Naive thymus-derived CD8-positive, alpha-beta T cell (primary cell): Measurements from ENCODE around the gene LRRC8B. TPM values are rescaled to one million over a fixed set of nuclear protein-coding genes. Genes with fewer than 3 reads are reported as not detected.

Source experiments
- ATAC-seq, 2 donors: fragments of 150-1000 bp; cut with Tn5 transposase in 1 of 2; sonication (Bioruptor Pico), chemical (Tn5 transposase) in 1 of 2; 1 replicate in 1 of 2; 2 replicates in 1 of 2; pipeline ENCODE4 v1.10.0; 2021; ENCODE audit warnings: mild to moderate bottlenecking in 2 of 2, moderate library complexity in 2 of 2
- POLR2A ChIA-PET: fragments of 350-600 bp; sonication (Branson Sonifier 250); formaldehyde crosslinking; loops from one replicate; lab custom pipeline; 2021; ENCODE audit warnings: antibody characterized with exemption; lab: Charles Lee
- DNase-seq, 10 donors: peaks; one replicate each; pipeline versions ENCODE4 v3.0.0 to v3.0.0-alpha.2; 2020 to 2022
- H3K27ac Mint-ChIP-seq, 10 donors: one replicate each; pipeline ENCODE4 v1.8.0; 2020 to 2022; ENCODE audit warnings: mild to moderate bottlenecking in 10 of 10, mixed read lengths in 10 of 10, moderate library complexity in 4 of 10, inconsistent platforms in 1 of 10
- H3K27me3 Mint-ChIP-seq, 5 donors: one replicate each; pipeline ENCODE4 v1.8.0; 2021 to 2022; ENCODE audit warnings: mixed read lengths in 5 of 5
- H3K36me3 Mint-ChIP-seq, 3 donors: one replicate each; pipeline ENCODE4 v1.8.0; 2020 to 2022; ENCODE audit warnings: mixed read lengths in 3 of 3, mild to moderate bottlenecking in 2 of 3, inconsistent platforms in 1 of 3
- H3K4me1 Mint-ChIP-seq, 4 donors: one replicate each; pipeline ENCODE4 v1.8.0; 2021 to 2022; ENCODE audit warnings: mixed read lengths in 4 of 4
- H3K4me3 Mint-ChIP-seq, 10 donors: one replicate each; pipeline ENCODE4 v1.8.0; 2020 to 2022; ENCODE audit warnings: mild to moderate bottlenecking in 10 of 10, mixed read lengths in 10 of 10, moderate library complexity in 6 of 10, inconsistent platforms in 1 of 10
- H3K9me3 Mint-ChIP-seq, 9 donors: one replicate each; pipeline ENCODE4 v1.8.0; 2020 to 2022; ENCODE audit warnings: mixed read lengths in 9 of 9, mild to moderate bottlenecking in 3 of 9, inconsistent platforms in 1 of 9, moderate library complexity in 1 of 9
- polyA plus RNA-seq, 3 donors: library from polyadenylated mRNA; unstranded; fragments of 300-500 nt; fragmentation: Illumina TruSeq; gene quantifications; one replicate each; pipeline ENCODE4 v1.2.3, GENCODE V29; 2021
- total RNA-seq, 8 experiments: library from RNA in 2 of 8; stranded (reverse) in 2 of 8; gene quantifications; one replicate each; pipeline ENCODE4 v1.2.3 and lab custom pipeline; 2021 to 2026

The LRRC8B gene
- total and polyA plus RNA-seq, 5 experiments from 2014 or later, result 8.5 to 16.1 (median 13.6) TPM

DNA sequence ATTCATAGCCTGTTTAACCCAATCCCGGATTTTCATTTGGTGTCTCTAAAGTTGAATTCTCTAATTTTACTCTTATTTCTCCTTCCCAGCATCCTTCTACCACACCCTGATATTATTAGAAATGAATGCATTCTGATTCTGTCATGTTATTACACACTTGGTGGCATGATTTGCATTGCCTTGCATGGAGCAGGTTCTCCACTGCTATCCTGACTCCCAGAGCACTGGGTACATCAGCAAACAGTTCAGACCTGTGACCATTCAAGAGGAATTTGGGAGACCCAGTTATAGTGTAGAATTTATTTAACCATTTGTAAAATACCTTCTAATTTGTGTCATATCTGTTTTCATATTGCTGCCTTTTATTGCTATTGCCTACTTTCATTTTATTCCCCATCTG, 2.6 kb downstream of the LRRC8B start:
- peaks cover 0 to 1% (median 0%) of the 10 kb centered on the region in 9 donors for H3K9me3 Mint-ChIP-seq
- H3K27ac Mint-ChIP-seq, result no peak overlapping the region
- peaks cover 20 to 33% (median 28%) of the 10 kb centered on the region in 4 donors for H3K4me1 Mint-ChIP-seq
- H3K4me3 Mint-ChIP-seq, result no peak overlapping the region
- ATAC-seq (no peak), DNase-seq (no peak)
- H3K36me3 Mint-ChIP-seq, result peaks cover 0 to 8% (median 7%) of the 10 kb centered on the region in 3 donors
- no peaks in the 10 kb centered on the region for H3K27me3 Mint-ChIP-seq
- POLR2A ChIA-PET, result no interaction called here

DNA sequence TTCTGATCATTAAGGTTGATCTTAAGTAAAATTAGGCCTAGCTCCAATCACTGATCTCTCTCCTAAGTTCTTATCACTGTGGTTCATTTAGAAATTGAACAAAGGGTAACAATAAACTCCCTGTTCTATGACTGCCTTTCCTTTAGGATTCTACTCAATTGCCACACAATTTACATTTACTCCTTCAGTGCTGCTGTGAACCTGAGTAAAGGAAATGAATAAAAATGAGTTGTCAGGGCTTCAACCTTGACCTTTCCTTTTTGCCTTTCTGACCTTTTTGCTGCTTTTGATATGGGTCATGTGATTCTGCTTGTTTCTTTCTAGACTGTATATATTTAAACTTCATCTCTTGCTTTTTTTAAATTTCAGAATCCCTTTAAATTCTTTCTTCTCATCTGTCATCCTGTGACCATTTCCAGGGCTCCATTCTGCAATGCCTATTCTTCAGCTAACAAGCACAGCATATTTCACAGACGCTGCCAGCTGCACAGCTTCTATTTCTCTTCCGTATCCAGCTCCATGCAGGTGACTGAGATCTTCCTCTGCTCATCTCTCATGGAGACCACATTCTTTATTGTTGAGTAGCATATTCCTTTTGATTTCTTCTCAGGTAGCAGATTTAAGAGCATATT, 3.2 kb downstream of the LRRC8B start:
- peaks cover 24 to 39% (median 33%) of the 10 kb centered on the region in 4 donors for H3K4me1 Mint-ChIP-seq
- H3K27me3 Mint-ChIP-seq, result no peaks in the 10 kb centered on the region
- DNase-seq (no peak), ATAC-seq (no peak)
- no peak overlapping the region for H3K4me3 Mint-ChIP-seq
- H3K36me3 Mint-ChIP-seq, result peaks cover 0 to 12% (median 7%) of the 10 kb centered on the region in 3 donors
- H3K9me3 Mint-ChIP-seq, result no peaks in the 10 kb centered on the region
- POLR2A ChIA-PET, result no interaction called here
- H3K27ac Mint-ChIP-seq, result no peak overlapping the region

DNA sequence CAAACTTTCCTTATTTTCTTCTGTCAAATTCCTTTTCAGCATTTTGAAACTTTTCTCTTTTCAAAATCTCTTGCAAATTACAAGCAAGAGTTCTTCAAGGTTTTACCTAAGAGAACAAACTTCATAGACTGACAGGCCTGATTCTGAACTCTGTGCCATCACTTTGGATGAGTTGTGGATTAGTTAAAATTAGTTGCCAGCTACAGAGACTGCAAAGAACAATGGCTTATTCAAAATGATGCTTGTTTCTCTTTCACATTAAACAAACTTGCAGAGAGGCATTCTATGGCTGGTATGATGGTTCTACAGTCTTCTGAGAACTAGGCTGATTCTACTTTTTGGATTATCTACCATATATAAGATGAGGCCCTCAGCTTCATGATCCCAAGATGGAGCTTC, 3.8 kb downstream of the LRRC8B start:
- Mint-ChIP-seq H3K27me3 (no peaks in the 10 kb centered on the region), H3K36me3 (peaks cover 0 to 13% (median 9%) of the 10 kb centered on the region in 3 donors), H3K9me3 (no peaks in the 10 kb centered on the region), H3K4me1 (peaks cover 26 to 42% (median 37%) of the 10 kb centered on the region in 4 donors), H3K27ac (no peak overlapping the region), H3K4me3 (no peak overlapping the region)
- no peak for ATAC-seq
- POLR2A ChIA-PET, result no interaction called here
- no peak for DNase-seq

DNA sequence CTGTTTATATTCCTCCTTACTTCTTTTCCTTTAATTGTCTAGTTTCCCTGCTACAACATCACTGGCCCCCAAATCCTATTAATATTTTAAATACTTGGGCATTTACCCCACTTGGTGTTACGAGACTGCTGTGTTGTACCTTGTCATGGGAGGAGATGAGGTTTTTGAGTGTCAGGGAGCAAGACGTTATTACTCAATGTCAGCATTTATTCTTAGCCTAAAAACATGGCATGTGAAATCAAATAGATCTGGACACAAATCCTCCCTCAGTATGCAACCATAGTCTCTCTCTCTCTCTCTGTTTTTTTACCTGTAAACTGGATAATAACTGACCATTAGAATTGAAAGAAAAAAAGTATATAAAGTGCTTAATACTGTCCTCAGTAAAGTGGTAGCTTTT, 4.6 kb downstream of the LRRC8B start:
- H3K4me3 Mint-ChIP-seq, result no peak overlapping the region
- no peaks in the 10 kb centered on the region for H3K9me3 Mint-ChIP-seq
- no peak for ATAC-seq
- peaks cover 0 to 13% (median 9%) of the 10 kb centered on the region in 3 donors for H3K36me3 Mint-ChIP-seq
- H3K27ac Mint-ChIP-seq, result peak overlapping the region in 1 of 10 donors; percentile 60
- no peak for DNase-seq
- POLR2A ChIA-PET, result interaction anchor here (0.6 to 1.1 kb wide), 2 partner anchors 20 to 101 kb away, joined by 3 to 4 read pairs; no protein-coding TSS in a partner anchor
- no peaks in the 10 kb centered on the region for H3K27me3 Mint-ChIP-seq
- peaks cover 23 to 39% (median 33%) of the 10 kb centered on the region in 4 donors for H3K4me1 Mint-ChIP-seq

DNA sequence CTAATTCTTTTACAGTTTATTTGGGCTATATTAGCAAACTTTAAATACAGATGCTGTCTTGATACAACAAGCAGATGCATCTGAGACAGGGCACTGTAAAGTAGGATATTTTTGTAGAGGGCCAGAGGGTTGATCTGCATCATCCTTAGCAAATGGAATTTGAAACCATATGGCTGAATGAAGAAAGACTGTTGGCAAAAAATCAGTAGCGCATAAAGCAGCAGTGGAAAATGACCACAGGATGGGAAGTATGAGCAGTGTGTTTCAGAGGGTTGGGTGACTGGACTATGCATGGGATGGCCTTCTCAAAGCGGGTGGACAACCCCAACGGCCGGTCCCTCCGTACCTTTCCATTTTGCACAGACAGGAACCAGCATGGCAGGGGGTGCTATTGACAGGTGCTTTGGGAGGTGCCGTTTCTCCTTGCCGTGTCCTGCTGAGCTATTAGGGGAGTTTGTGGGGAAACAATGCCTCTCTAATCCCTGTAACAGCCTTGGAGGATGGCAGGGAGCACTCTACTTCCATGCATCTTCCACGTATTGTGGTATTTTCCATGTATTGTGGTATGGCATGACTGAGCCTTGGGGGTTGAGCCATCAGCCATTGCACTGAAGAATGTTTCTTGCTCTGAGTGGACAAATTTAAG, 5.9 kb downstream of the LRRC8B start:
- H3K27ac Mint-ChIP-seq, result no peak overlapping the region
- H3K4me1 Mint-ChIP-seq, result peaks cover 20 to 43% (median 36%) of the 10 kb centered on the region in 4 donors
- H3K4me3 Mint-ChIP-seq, result no peak overlapping the region
- DNase-seq (no peak), ATAC-seq (no peak)
- POLR2A ChIA-PET, result interaction anchor here (1.8 kb wide), 1 partner anchor 15 kb away, joined by 5 read pairs; no protein-coding TSS in a partner anchor
- peaks cover 0 to 16% (median 13%) of the 10 kb centered on the region in 3 donors for H3K36me3 Mint-ChIP-seq
- no peaks in the 10 kb centered on the region for H3K9me3 Mint-ChIP-seq
- no peaks in the 10 kb centered on the region for H3K27me3 Mint-ChIP-seq

DNA sequence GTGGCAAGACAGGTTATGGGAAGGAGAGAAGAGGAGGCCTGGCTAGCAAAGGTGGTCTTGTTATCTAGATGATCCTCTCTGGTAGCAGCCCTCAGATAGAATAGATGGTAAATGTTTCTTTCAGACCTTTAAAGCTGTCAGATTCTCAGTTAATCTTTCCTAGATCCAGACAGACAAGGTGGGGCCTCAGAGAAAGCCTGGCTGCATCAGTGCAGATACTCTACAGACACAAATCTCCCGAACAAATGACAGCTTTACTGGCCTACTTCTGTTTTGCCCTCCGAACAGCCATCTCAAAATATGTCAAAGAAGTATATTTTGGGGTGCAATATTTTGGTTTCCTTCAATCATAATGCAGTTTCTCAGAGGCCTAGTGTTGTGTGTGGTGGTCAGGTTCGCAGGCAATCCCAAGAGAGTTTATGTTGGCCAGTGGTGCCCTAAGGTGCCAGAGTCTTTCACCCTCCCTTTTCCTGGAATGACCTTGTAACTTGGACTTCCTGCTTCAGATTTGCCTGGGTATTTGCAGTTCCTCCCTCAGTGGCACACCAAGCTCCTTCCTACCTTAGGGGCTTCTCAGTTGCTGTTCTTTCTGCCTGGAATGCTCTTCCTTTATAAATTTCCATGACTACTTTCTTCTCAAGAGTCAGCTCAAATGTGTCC, 7.0 kb downstream of the LRRC8B start:
- H3K4me3 Mint-ChIP-seq, result no peak overlapping the region
- ATAC-seq (no peak), DNase-seq (no peak)
- H3K36me3 Mint-ChIP-seq, result peaks cover 0 to 16% (median 14%) of the 10 kb centered on the region in 3 donors
- no peaks in the 10 kb centered on the region for H3K9me3 Mint-ChIP-seq
- POLR2A ChIA-PET, result interaction anchor here (1.8 kb wide), 1 partner anchor 14 kb away, joined by 5 read pairs; no protein-coding TSS in a partner anchor
- H3K27me3 Mint-ChIP-seq, result no peaks in the 10 kb centered on the region
- H3K27ac Mint-ChIP-seq, result peak overlapping the region in 1 of 10 donors; percentile 33
- H3K4me1 Mint-ChIP-seq, result peaks cover 19 to 51% (median 42%) of the 10 kb centered on the region in 4 donors

DNA sequence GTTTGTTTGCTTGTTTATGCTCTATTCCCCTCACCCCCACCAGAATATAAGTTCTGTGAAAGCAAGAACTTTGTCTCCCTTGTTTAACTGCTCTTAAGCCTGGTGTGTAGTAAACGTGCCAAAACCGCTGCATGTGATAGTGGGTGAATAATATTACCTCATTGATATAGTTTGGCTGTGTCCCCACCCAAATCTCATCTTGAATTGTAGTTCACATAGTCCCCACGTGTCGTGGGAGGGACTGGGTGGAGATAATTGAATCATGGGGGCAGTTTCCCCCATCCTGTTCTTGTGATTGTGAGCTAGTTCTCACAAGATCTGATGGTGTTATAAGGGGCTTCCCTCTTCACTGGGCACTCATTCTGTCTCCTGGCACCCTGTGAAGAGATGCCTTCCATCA, 7.6 kb downstream of the LRRC8B start:
- H3K9me3 Mint-ChIP-seq, result no peaks in the 10 kb centered on the region
- peaks cover 0 to 21% (median 14%) of the 10 kb centered on the region in 3 donors for H3K36me3 Mint-ChIP-seq
- H3K27ac Mint-ChIP-seq, result peak overlapping the region in 1 of 10 donors; percentile 11
- peak overlapping the region in 1 of 10 donors; percentile 14 for H3K4me3 Mint-ChIP-seq
- peaks cover 21 to 56% (median 45%) of the 10 kb centered on the region in 4 donors for H3K4me1 Mint-ChIP-seq
- DNase-seq (no peak), ATAC-seq (no peak)
- POLR2A ChIA-PET, result interaction anchor here (1.8 kb wide), 1 partner anchor 13 kb away, joined by 5 read pairs; no protein-coding TSS in a partner anchor
- no peaks in the 10 kb centered on the region for H3K27me3 Mint-ChIP-seq

DNA sequence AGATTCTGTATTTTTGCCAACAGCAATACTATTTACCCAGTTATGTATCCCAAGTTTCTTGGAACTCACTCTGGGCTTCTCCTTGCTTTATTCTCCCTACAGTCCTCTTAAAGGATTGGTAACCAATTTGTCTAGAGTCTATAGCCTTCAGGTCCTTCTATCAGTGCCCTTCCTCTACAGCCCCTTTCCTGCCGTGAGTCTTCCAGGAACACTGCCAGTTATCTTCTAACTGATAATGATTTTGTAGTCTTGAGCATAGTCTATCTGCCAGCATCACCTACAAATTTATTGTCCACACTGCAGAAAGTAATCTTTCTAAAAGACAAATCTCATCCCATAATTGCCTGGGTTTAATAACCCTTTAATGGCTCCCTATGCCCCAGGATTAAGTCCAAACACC, 8.2 kb downstream of the LRRC8B start:
- ATAC-seq, result no peak
- Mint-ChIP-seq H3K27ac (no peak overlapping the region), H3K4me1 (peaks cover 21 to 60% (median 48%) of the 10 kb centered on the region in 4 donors), H3K36me3 (peaks cover 0 to 22% (median 15%) of the 10 kb centered on the region in 3 donors), H3K4me3 (no peak overlapping the region), H3K27me3 (no peaks in the 10 kb centered on the region), H3K9me3 (no peaks in the 10 kb centered on the region)
- POLR2A ChIA-PET, result no interaction called here
- no peak for DNase-seq

DNA sequence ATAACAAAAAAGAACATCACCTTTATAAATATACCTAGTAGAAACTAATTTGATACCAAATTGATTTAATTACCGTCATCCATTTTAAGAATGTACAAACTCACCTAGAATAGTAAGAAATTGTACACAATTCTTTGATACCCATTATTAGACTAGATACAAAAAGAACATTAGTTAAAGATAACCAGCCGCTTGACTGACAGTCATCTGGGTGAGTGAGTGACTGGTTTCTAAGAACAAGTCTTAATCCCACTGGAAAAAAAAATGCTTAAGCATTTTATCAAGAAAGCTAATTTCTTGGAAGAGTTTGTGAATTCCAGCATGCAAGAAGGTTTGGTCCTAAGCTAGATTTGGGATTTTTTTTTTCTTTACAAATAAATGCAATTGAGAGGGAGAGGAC, 10.9 kb downstream of the LRRC8B start:
- no peaks in the 10 kb centered on the region for H3K27me3 Mint-ChIP-seq
- POLR2A ChIA-PET, result interaction anchor here (0.8 kb wide), 1 partner anchor 11 kb away, joined by 3 read pairs; the partner anchor contains the start of gene LRRC8B
- H3K9me3 Mint-ChIP-seq, result peaks cover 0 to 2% (median 0%) of the 10 kb centered on the region in 9 donors
- H3K4me3 Mint-ChIP-seq, result no peak overlapping the region
- H3K36me3 Mint-ChIP-seq, result peaks cover 0 to 23% (median 16%) of the 10 kb centered on the region in 3 donors
- no peak for ATAC-seq
- H3K4me1 Mint-ChIP-seq, result peaks cover 32 to 77% (median 59%) of the 10 kb centered on the region in 4 donors
- H3K27ac Mint-ChIP-seq, result peak overlapping the region in 1 of 10 donors; percentile 32
- no peak for DNase-seq

DNA sequence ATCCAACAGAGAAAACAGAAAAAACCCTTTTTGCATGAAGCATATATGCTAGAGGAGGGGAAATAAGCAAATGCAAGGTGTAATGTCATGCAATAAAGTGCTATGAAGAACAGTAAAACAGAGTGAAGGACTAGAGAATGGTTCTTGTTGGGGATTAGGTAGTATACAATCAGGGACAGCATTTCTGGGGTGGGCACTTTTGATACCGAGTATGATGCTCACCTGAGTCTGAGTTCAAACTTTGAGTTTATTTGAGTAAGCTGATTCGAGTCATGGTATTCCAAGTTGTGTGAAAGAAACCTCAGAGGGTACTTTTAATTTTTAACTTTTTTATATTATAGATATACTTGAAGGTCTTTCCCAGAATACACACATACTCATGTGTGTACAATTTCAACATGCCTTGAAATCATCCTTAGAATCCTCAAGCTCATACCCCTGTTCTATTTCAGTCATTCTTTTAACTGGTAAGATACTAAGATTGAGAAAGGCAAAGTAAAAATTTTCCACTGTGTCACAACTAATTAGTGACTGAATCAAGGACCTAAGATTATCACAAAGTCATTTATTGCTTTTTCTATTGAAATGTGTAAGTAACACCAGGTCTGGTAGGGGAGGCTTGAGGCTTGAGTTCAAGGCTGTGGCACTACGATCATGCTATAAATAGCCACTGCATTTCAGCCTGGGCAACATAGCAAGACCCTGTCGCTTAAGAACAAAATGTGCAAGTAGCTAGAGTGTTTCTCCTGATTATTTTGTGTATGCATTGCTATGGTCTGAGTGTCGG, 12.1 kb downstream of the LRRC8B start:
- POLR2A ChIA-PET, result interaction anchor here (1.3 kb wide), 1 partner anchor 33 kb away, joined by 3 read pairs; no protein-coding TSS in a partner anchor
- DNase-seq, result no peak
- no peak overlapping the region for H3K4me3 Mint-ChIP-seq

DNA sequence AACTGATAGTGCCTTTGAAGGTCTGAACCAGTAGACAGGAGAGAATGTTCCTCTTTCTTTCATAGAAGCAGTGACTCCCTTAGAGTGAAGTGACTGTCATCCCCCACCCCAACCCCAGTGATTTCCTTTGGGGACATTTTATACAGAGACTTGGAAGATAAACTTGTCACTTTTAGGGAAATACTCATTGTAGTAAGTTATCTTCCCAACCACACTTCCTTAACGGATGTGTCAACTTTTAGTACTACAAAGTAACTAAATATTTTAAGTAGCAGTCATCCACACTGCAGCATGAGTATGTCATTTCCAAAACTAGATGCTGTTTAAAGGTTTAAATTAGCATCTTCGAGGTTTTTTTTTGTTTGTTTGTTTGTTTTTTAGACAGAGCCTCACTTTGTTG, 13.7 kb downstream of the LRRC8B start:
- ATAC-seq, result no peak
- no peaks in the 10 kb centered on the region for H3K27me3 Mint-ChIP-seq
- POLR2A ChIA-PET, result no interaction called here
- H3K4me1 Mint-ChIP-seq, result peaks cover 24 to 58% (median 47%) of the 10 kb centered on the region in 4 donors
- peaks cover 0 to 2% (median 0%) of the 10 kb centered on the region in 9 donors for H3K9me3 Mint-ChIP-seq
- peaks cover 0 to 25% (median 13%) of the 10 kb centered on the region in 3 donors for H3K36me3 Mint-ChIP-seq
- no peak overlapping the region for H3K4me3 Mint-ChIP-seq
- H3K27ac Mint-ChIP-seq, result no peak overlapping the region
- DNase-seq, result no peak

More for the DNA sequence above, 12.1 kb downstream of the LRRC8B start:
- Mint-ChIP-seq H3K9me3 (peaks cover 0 to 2% (median 0%) of the 10 kb centered on the region in 9 donors), H3K36me3 (peaks cover 0 to 28% (median 20%) of the 10 kb centered on the region in 3 donors), H3K27me3 (no peaks in the 10 kb centered on the region), H3K4me1 (peaks cover 34 to 74% (median 53%) of the 10 kb centered on the region in 4 donors), H3K27ac (peak overlapping the region in 1 of 10 donors; percentile 26)
- no peak for ATAC-seq

DNA sequence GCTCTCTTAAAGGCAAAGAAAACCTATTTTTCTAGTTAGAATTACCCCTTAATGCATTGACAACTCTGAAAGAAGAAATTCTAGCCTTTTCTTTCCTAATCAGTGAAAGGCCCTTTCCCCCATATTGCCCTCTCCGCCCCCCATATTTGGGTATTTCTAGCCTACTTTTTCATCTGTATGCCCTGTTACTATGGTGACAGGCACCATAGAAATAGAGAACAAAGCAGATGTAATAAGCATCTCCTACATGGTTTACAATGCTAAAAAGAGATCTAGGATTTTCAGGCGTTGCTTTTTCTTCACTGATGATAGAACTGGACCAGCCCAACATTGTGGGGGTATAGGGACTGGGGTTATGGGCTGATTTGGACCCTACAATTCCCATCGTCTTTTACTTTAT, 14.5 kb downstream of the LRRC8B start:
- H3K36me3 Mint-ChIP-seq, result peaks cover 0 to 25% (median 13%) of the 10 kb centered on the region in 3 donors
- peak overlapping the region in 1 of 10 donors; percentile 77 for H3K27ac Mint-ChIP-seq
- H3K9me3 Mint-ChIP-seq, result peaks cover 0 to 2% (median 0%) of the 10 kb centered on the region in 9 donors
- no peaks in the 10 kb centered on the region for H3K27me3 Mint-ChIP-seq
- H3K4me1 Mint-ChIP-seq, result peaks cover 22 to 57% (median 45%) of the 10 kb centered on the region in 4 donors
- DNase-seq (no peak), ATAC-seq (no peak)
- H3K4me3 Mint-ChIP-seq, result no peak overlapping the region
- POLR2A ChIA-PET, result no interaction called here
